Osteocyte (in vitro differentiated cells): ENCODE data around the gene IFI35. TPM values are rescaled to one million over a fixed set of nuclear protein-coding genes. Genes with fewer than 3 reads are reported as not detected.

Experiments used
- DNase-seq: peaks from one replicate; pipeline ENCODE4 v3.0.0; 2021; ENCODE audit warnings: mixed read lengths; ENCODE audit not compliant: unreplicated experiment; ENCODE audit errors: extremely low spot score
- H3K27ac Mint-ChIP-seq: one replicate; pipeline ENCODE4 v1.8.0; 2021; ENCODE audit warnings: mild to moderate bottlenecking, mixed read lengths; ENCODE audit not compliant: unreplicated experiment
- H3K27me3 Mint-ChIP-seq: one replicate; pipeline ENCODE4 v1.8.0; 2021; ENCODE audit warnings: mixed read lengths; ENCODE audit not compliant: unreplicated experiment
- H3K36me3 Mint-ChIP-seq: one replicate; pipeline ENCODE4 v1.8.0; 2021; ENCODE audit warnings: mixed read lengths; ENCODE audit not compliant: unreplicated experiment
- H3K4me1 Mint-ChIP-seq: one replicate; pipeline ENCODE4 v1.8.0; 2021; ENCODE audit warnings: mixed read lengths; ENCODE audit not compliant: unreplicated experiment
- H3K4me3 Mint-ChIP-seq: one replicate; pipeline ENCODE4 v1.8.0; 2021; ENCODE audit warnings: mild to moderate bottlenecking, moderate library complexity, mixed read lengths; ENCODE audit not compliant: unreplicated experiment
- H3K9me3 Mint-ChIP-seq: one replicate; pipeline ENCODE4 v1.8.0; 2021; ENCODE audit warnings: mixed read lengths; ENCODE audit not compliant: unreplicated experiment
- CTCF ChIP-seq: fragments of 200-600 bp; sonication (generic); IDR thresholded peaks from 2 replicates; pipeline ENCODE4 v1.5.0; 2021; ENCODE audit warnings: antibody characterized with exemption, mild to moderate bottlenecking, moderate library complexity
- total RNA-seq: library from RNA; stranded (reverse); gene quantifications from 2 replicates; pipeline ENCODE4 v1.2.1, GENCODE V29; 2021

IFI35 gene
- total RNA-seq, 1 donor from 2014 or later = 34.4 TPM

DNA sequence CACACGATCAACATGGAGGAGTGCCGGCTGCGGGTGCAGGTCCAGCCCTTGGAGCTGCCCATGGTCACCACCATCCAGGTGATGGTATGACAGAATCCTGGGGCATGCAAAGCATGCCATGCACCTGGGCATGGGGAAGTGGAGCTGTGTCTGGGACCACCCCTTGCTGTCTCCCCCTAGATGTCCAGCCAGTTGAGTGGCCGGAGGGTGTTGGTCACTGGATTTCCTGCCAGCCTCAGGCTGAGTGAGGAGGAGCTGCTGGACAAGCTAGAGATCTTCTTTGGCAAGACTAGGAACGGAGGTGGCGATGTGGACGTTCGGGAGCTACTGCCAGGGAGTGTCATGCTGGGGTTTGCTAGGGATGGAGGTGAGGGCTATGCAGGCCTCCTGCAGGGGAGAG, 6.7 kb downstream of the IFI35 start:
- Mint-ChIP-seq H3K36me3 (peaks cover 28% of the 10 kb centered on the region), H3K4me1 (peaks cover 19% of the 10 kb centered on the region), H3K27me3 (no peaks in the 10 kb centered on the region), H3K4me3 (no peak overlapping the region), H3K9me3 (no peaks in the 10 kb centered on the region), H3K27ac (peak overlapping the region; percentile 5)
- no peak for DNase-seq
- TF ChIP-seq CTCF = no peak

GRCh38 chr17:43014020-43014648, 7.5 kb downstream of the IFI35 start:
- Mint-ChIP-seq H3K4me1 (peaks cover 19% of the 10 kb centered on the region), H3K9me3 (no peaks in the 10 kb centered on the region), H3K4me3 (no peak overlapping the region), H3K36me3 (peaks cover 31% of the 10 kb centered on the region), H3K27me3 (no peaks in the 10 kb centered on the region), H3K27ac (no peak overlapping the region)
- TF ChIP-seq CTCF = no peak
- no peak for DNase-seq

- H3K27me3 Mint-ChIP-seq = no peaks in the 10 kb centered on the region
- H3K36me3 Mint-ChIP-seq = peaks cover 34% of the 10 kb centered on the region
- H3K4me3 Mint-ChIP-seq = no peak overlapping the region
Observed at GRCh38 chr17:43014649-43015542, 8.3 kb downstream of the IFI35 start.

DNA sequence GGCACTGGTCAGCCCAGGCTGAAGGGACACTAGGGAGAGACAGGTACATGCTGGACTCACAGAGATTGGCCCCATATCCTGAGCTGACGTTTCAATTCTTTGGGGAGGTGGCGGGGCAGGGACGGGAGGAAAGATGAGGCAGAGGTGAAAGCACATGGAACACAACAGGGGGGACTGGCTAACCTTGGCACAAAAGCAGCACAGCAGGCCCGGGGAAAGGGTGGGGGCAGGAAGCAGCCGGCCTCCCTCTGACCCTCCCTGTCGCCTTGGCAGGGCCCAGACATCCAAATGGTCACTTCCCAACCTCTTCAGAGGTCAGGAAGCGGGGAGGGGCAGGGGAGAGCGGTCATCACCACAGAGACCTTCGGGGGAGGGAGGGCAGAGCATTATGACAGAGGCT, 9.0 kb downstream of the IFI35 start:
- Mint-ChIP-seq H3K36me3 (peaks cover 34% of the 10 kb centered on the region), H3K27me3 (no peaks in the 10 kb centered on the region), H3K4me3 (no peak overlapping the region), H3K9me3 (no peaks in the 10 kb centered on the region), H3K27ac (peak overlapping the region; percentile 73), H3K4me1 (peaks cover 26% of the 10 kb centered on the region)
- no peak for TF ChIP-seq CTCF
- no peak for DNase-seq

More at GRCh38 chr17:43014649-43015542, 8.3 kb downstream of the IFI35 start:
- Mint-ChIP-seq H3K4me1 (peaks cover 26% of the 10 kb centered on the region), H3K9me3 (no peaks in the 10 kb centered on the region), H3K27ac (peak overlapping the region; percentile 73)
- no peak for DNase-seq
- no peak for TF ChIP-seq CTCF

DNA sequence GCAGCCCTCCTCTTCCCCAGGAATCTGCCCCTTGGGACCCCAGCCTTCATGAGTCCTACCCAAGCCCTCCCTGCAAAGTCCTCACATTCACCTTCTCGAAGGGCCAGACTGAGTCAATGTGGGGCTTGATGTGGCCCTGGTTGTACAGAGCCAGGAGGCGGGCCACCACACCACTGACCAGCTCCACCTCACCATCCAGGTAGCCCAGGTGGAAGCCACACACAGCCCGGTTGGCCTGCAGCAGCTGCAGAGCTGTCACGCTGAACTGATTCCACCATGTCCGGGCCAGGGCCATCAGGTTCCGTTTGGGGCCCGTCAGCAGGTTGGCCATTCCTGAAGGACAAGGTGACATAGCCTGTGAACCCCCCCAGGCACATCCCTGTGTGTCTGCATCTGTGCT, 9.6 kb downstream of the IFI35 start:
- DNase-seq = no peak
- Mint-ChIP-seq H3K27ac (no peak overlapping the region), H3K36me3 (peaks cover 34% of the 10 kb centered on the region), H3K9me3 (no peaks in the 10 kb centered on the region), H3K4me3 (no peak overlapping the region), H3K27me3 (no peaks in the 10 kb centered on the region), H3K4me1 (peaks cover 30% of the 10 kb centered on the region)
- no peak for TF ChIP-seq CTCF
